Adrenal gland (tissue), 5 donors: ENCODE results near the gene SPATS2.

Source experiments
- CTCF ChIP-seq, 6 experiments: fragments of 450-650 bp in 4 of 6; fragments of 200-600 bp in 2 of 6; sonication (generic) in 1 of 6; IDR thresholded peaks; 1 replicate in 5 of 6; 2 replicates in 1 of 6; pipeline versions ENCODE4 v1.5.1 to v1.8.0; 2016 to 2021; ENCODE audit warnings: antibody characterized with exemption in 6 of 6, mild to moderate bottlenecking in 2 of 6, moderate library complexity in 1 of 6
- POLR2A ChIP-seq, 2 donors: fragments of 450-650 bp; IDR thresholded peaks; one replicate each; pipeline ENCODE4 v1.6.1; 2017; ENCODE audit warnings: antibody characterized with exemption in 2 of 2, mild to moderate bottlenecking in 2 of 2, moderate library complexity in 1 of 2
- donor health status: DM: no; HTN: no; CAD: no.

- TF ChIP-seq CTCF (IDR thresholded peaks at IDR 0.05) (no peak), POLR2A (IDR thresholded peaks at IDR 0.05) (no peak)
Observed at GRCh38 chr12:49345051-49345824, 22.0 kb upstream of the SPATS2 start.
